ENCODE measurements around the gene SENP1. TPM values are rescaled to one million over a fixed set of nuclear protein-coding genes. Genes with fewer than 3 reads are reported as not detected.

Gene SENP1

GRCh38 chr12:47993491-47993890 is 112.4 kb downstream of the SENP1 start:
- Histone ChIP-seq H2BK120ac (ENCODE audit: low read depth, low read length) (no peak overlapping the region), H3K4ac (ENCODE audit: low read depth, low read length) (no peak overlapping the region), H3K27me3 (ENCODE audit: insufficient read depth, low read length, poor library complexity) (peaks cover 1% of the 10 kb centered on the region), H3K36me3 (ENCODE audit: control insufficient read depth, insufficient read depth, low read length) (no peaks in the 10 kb centered on the region), H2BK15ac (replicated peaks; ENCODE audit: low read depth) (no peak overlapping the region), H2AK5ac (ENCODE audit: low read length) (no peak overlapping the region), H3K4me1 (ENCODE audit: control insufficient read depth, low read depth, low read length) (no peaks in the 10 kb centered on the region), H3K27ac (ENCODE audit: low read depth, low read length) (no peak overlapping the region), H2BK5ac (ENCODE audit: low read length) (no peak overlapping the region), H3K9ac (ENCODE audit: low read length) (no peak overlapping the region), H3K23ac (ENCODE audit: low read length) (no peak overlapping the region), H3K79me1 (ENCODE audit: low read length) (no peaks in the 10 kb centered on the region), H4K5ac (ENCODE audit: low read length) (no peak overlapping the region), H3K79me2 (ENCODE audit: control insufficient read depth, insufficient read depth, low read length) (no peaks in the 10 kb centered on the region), H3K18ac (ENCODE audit: low read length) (no peak overlapping the region), H3K56ac (ENCODE audit: low read length) (no peak overlapping the region), H3K4me2 (ENCODE audit: low read length) (no peak overlapping the region), H3K4me3 (ENCODE audit: low read length) (no peak overlapping the region), H4K8ac (ENCODE audit: low read depth, low read length) (no peak overlapping the region)
- DNase-seq, result no peak
- no CpG with 5 or more reads among the region's 5 CpGs for WGBS (ENCODE audit: extremely low coverage, insufficient coverage, low lambda C conversion rate)

Small RNA genes within 50 kb of the gene (small RNA-seq; reads per million reads assigned to genes)
- gene MIR6505 (ENCODE audit: insufficient read depth) (4.7 reads per million, percentile 68 among the genes with 10 or more reads in this experiment), gene RNU6-1203P (ENCODE audit: insufficient read depth) (not detected)

Measured in mesendoderm (in vitro differentiated cells).